ENCODE measurements around the gene FXN. TPM values are rescaled to one million over a fixed set of nuclear protein-coding genes. Genes with fewer than 3 reads are reported as not detected.

Gene FXN
- total RNA-seq, 1 donor from 2014 or later = 11.4 TPM

GRCh38 chr9:69115621-69116020 is 80.1 kb downstream of the FXN start:
- no peaks in the 10 kb centered on the region for H3K27me3 ChIP-seq (ENCODE audit: control insufficient read depth, insufficient read depth, low read length)
- no peak for TF ChIP-seq CTCF (IDR thresholded peaks at IDR 0.05; ENCODE audit: insufficient read depth, low read length, poor library complexity, severe bottlenecking)
- no peak overlapping the region for H3K4me3 ChIP-seq (ENCODE audit: low read depth, low read length)
- no peaks in the 10 kb centered on the region for H3K36me3 ChIP-seq (ENCODE audit: control insufficient read depth, insufficient read depth, low read length)
- DNase-seq (ENCODE audit: low read depth) = no peak

- no peak for DNase-seq (ENCODE audit: low read depth)
- no peak for TF ChIP-seq CTCF (IDR thresholded peaks at IDR 0.05; ENCODE audit: insufficient read depth, low read length, poor library complexity, severe bottlenecking)
- no peaks in the 10 kb centered on the region for H3K36me3 ChIP-seq (ENCODE audit: control insufficient read depth, insufficient read depth, low read length)
- no peaks in the 10 kb centered on the region for H3K27me3 ChIP-seq (ENCODE audit: control insufficient read depth, insufficient read depth, low read length)
- H3K4me3 ChIP-seq (ENCODE audit: low read depth, low read length) = no peak overlapping the region
These were observed 83.1 kb downstream of the FXN start for GRCh38 chr9:69118656-69119055.

DNA sequence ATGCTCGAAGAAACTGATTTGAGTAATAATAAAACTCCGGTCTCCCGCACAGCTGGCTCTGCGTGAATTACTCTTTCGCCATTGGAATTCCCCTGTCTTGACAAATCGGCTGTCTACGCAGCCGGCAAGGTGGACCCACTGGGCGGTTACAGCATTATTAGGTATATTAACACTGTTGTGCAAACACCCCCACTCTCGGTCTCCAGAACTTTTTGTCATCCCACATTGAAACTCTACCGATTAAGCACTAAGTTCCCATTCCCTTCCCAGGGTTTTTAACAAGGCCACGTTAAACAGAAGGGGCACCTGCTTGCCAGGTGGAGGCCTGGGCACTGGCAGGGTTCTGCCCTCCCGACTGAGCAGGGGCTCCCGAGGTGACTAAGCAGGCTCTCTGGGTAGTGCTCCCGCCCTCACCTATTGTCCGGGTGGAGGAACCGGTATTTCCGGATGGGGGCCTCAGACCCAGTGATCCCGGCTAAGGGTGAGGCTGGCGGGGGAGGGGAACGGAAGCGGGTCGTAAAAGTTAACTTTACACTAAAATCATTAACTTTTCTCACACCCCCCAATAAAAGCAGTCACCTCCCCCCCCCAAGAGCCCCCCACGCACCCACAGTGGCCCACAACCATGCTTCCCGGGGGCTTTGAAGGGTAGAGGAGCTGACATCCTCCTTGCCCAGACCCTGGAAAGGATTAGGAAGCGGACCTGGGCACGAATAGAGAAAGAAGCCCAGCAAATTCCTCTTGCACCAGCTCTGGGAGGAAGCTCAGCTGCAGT is 85.0 kb downstream of the FXN start:
- DNase-seq (ENCODE audit: low read depth) = no peak
- no peak for TF ChIP-seq CTCF (IDR thresholded peaks at IDR 0.05; ENCODE audit: insufficient read depth, low read length, poor library complexity, severe bottlenecking)
- H3K4me3 ChIP-seq (ENCODE audit: low read depth, low read length) = peak overlapping the region; percentile 93
- H3K27me3 ChIP-seq (ENCODE audit: control insufficient read depth, insufficient read depth, low read length) = no peaks in the 10 kb centered on the region
- H3K36me3 ChIP-seq (ENCODE audit: control insufficient read depth, insufficient read depth, low read length) = no peaks in the 10 kb centered on the region

- Histone ChIP-seq H3K27me3 (ENCODE audit: control insufficient read depth, insufficient read depth, low read length) (no peaks in the 10 kb centered on the region), H3K4me3 (ENCODE audit: low read depth, low read length) (peak overlapping the region; percentile 93), H3K36me3 (ENCODE audit: control insufficient read depth, insufficient read depth, low read length) (no peaks in the 10 kb centered on the region)
- no peak for TF ChIP-seq CTCF (IDR thresholded peaks at IDR 0.05; ENCODE audit: insufficient read depth, low read length, poor library complexity, severe bottlenecking)
- no peak for DNase-seq (ENCODE audit: low read depth)
These were observed 85.9 kb downstream of the FXN start for GRCh38 chr9:69121155-69122081.

- Histone ChIP-seq H3K27me3 (ENCODE audit: control insufficient read depth, insufficient read depth, low read length) (no peaks in the 10 kb centered on the region), H3K4me3 (ENCODE audit: low read depth, low read length) (peak overlapping the region; percentile 93), H3K36me3 (ENCODE audit: control insufficient read depth, insufficient read depth, low read length) (no peaks in the 10 kb centered on the region)
- no peak for DNase-seq (ENCODE audit: low read depth)
- no peak for TF ChIP-seq CTCF (IDR thresholded peaks at IDR 0.05; ENCODE audit: insufficient read depth, low read length, poor library complexity, severe bottlenecking)
These were observed 86.6 kb downstream of the FXN start for GRCh38 chr9:69122082-69122548.

Data from kidney epithelial cell (primary cell).